HL-60 (cell line): ENCODE measurements around the gene BAIAP2.

ENCODE experiments used
- DNase-seq, 2 experiments: peaks; one replicate each; pipeline ENCODE4 v3.0.0-alpha.2; 2010 to 2020; ENCODE audit warnings: low read depth in 1 of 2, low spot score in 1 of 2
- H3K27ac ChIP-seq: fragments of 250-450 bp; sonication (Bioruptor Pico); replicated peaks from 2 replicates; pipeline ENCODE4 v1.5.1; 2020; ENCODE audit warnings: mild to moderate bottlenecking, moderate library complexity
- H3K27me3 ChIP-seq: fragments of 250-450 bp; sonication (Bioruptor Pico); 2 replicates; pipeline ENCODE4 v1.5.1; 2021; ENCODE audit warnings: mild to moderate bottlenecking, moderate library complexity; ENCODE audit not compliant: insufficient read depth, poor library complexity, severe bottlenecking
- H3K4me3 ChIP-seq: replicated peaks from 2 replicates; pipeline ENCODE4 v1.5.1; 2011; ENCODE audit warnings: mild to moderate bottlenecking, control low read depth, low read length; ENCODE audit not compliant: insufficient read depth
- CTCF ChIP-seq: IDR thresholded peaks from one replicate; pipeline ENCODE4 v1.5.1; 2011; ENCODE audit warnings: low read length, control low read depth, inconsistent platforms; ENCODE audit not compliant: insufficient read depth
- GABPA ChIP-seq: IDR thresholded peaks from 2 replicates; pipeline ENCODE4 v1.6.1; 2012; ENCODE audit warnings: low read depth
- POLR2AphosphoS5 ChIP-seq: IDR thresholded peaks from 2 replicates; pipeline ENCODE4 v1.6.1; 2012; ENCODE audit warnings: low read depth
- SPI1 ChIP-seq: IDR thresholded peaks from 2 replicates; pipeline ENCODE4 v1.6.1; 2012; ENCODE audit warnings: low read depth, mild to moderate bottlenecking, borderline replicate concordance
- TF ChIP-seq, protein P1 (sequence below): IDR thresholded peaks from 2 replicates; pipeline ENCODE4 v1.6.1; 2012; ENCODE audit warnings: low read depth; ENCODE audit not compliant: insufficient replicate concordance

BAIAP2 gene

DNA sequence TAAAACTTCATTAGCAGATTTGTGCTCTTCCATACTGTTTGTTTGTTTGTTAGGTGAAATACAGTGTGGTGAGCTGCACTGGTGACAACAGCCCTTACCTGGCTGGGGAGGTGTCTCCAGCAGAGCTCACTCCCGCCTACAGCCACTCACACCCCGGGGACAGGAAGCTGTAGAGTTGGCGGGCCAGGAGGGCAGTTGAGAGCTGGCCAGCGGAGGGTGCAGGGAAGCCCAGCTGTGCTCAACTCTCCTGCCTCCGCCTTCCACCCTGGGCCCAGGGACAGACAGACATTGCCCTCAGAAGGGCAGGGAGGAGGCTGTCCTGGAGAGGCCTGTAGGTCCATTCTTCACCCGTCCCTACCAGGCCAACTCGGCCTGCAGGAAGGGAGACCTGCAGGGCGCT is 81.8 kb downstream of the BAIAP2 start:
- TF ChIP-seq SPI1 (no peak), POLR2AphosphoS5 (no peak), CTCF (no peak), GABPA (no peak)
- TF ChIP-seq, protein P1, sequence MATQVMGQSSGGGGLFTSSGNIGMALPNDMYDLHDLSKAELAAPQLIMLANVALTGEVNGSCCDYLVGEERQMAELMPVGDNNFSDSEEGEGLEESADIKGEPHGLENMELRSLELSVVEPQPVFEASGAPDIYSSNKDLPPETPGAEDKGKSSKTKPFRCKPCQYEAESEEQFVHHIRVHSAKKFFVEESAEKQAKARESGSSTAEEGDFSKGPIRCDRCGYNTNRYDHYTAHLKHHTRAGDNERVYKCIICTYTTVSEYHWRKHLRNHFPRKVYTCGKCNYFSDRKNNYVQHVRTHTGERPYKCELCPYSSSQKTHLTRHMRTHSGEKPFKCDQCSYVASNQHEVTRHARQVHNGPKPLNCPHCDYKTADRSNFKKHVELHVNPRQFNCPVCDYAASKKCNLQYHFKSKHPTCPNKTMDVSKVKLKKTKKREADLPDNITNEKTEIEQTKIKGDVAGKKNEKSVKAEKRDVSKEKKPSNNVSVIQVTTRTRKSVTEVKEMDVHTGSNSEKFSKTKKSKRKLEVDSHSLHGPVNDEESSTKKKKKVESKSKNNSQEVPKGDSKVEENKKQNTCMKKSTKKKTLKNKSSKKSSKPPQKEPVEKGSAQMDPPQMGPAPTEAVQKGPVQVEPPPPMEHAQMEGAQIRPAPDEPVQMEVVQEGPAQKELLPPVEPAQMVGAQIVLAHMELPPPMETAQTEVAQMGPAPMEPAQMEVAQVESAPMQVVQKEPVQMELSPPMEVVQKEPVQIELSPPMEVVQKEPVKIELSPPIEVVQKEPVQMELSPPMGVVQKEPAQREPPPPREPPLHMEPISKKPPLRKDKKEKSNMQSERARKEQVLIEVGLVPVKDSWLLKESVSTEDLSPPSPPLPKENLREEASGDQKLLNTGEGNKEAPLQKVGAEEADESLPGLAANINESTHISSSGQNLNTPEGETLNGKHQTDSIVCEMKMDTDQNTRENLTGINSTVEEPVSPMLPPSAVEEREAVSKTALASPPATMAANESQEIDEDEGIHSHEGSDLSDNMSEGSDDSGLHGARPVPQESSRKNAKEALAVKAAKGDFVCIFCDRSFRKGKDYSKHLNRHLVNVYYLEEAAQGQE = no peak
- no peak overlapping the region for H3K27ac ChIP-seq
- no peak for DNase-seq
- H3K27me3 ChIP-seq = peaks cover 10% of the 10 kb centered on the region
- H3K4me3 ChIP-seq = no peak overlapping the region

GRCh38 chr17:81117672-81118198 is 82.8 kb downstream of the BAIAP2 start:
- no peak overlapping the region for H3K27ac ChIP-seq
- DNase-seq = no peak
- H3K4me3 ChIP-seq = no peak overlapping the region
- TF ChIP-seq CTCF (no peak), SPI1 (no peak), GABPA (no peak), POLR2AphosphoS5 (no peak)
- TF ChIP-seq, protein P1 = no peak
- H3K27me3 ChIP-seq = peaks cover 10% of the 10 kb centered on the region

DNA sequence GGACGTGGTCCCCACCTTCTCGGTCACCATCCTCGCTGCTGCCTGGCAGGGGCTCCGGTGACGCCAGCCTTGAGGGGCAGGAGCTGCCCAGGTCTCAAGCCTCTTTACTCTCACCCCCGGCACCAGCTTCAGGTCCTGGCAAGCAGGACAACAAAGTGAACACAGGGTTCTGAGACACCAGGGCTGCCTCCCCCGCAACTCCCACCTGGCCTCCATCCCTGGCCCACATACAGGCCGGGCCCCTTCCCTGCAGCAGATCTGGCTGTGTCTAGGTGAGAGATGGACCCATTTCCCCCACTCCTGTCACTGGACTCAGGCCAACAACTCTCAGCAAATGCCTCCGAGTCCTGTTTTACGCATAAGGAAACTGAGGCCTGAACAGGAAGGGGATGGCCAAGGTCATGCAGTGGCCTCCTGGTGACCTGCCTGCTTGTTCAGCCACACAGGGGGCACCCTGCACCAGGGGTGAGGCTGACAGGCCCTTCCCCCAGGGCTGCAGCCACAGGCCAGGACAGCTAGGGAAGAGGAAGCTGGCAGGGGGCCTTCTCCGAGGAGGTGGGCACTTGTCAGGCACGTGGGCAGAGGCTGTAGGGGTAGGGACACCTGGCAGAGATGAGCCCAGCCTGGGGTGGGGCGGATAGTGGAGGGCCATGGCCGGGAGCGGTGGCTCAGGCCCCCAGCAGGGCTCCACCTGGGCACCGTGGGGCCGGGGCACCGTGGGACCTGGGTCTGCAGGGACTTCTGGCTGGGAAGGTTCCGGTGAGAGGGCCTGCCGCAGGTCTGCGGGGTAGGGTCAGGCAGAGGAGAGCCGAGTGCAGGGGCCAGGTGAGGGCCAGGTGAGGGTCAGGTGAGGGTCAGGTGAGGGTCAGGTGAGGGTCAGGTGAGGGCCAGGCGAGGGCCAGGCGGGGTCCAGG is 83.6 kb downstream of the BAIAP2 start:
- peaks cover 10% of the 10 kb centered on the region for H3K27me3 ChIP-seq
- H3K4me3 ChIP-seq = no peak overlapping the region
- no peak for TF ChIP-seq POLR2AphosphoS5
- TF ChIP-seq, protein P1 = no peak
- TF ChIP-seq SPI1 = no peak
- no peak for TF ChIP-seq CTCF
- no peak for TF ChIP-seq GABPA
- DNase-seq = no peak
- no peak overlapping the region for H3K27ac ChIP-seq
